B cell (primary cell): ENCODE measurements around the gene CDK12.

Experiments used
- CTCF ChIP-seq: fragments of 200-600 bp; IDR thresholded peaks from one replicate; pipeline ENCODE4 v1.8.0; 2022; ENCODE audit warnings: antibody characterized with exemption, mild to moderate bottlenecking
- EZH2 ChIP-seq: IDR thresholded peaks from 2 replicates; pipeline ENCODE4 v1.6.1; 2012; ENCODE audit warnings: borderline replicate concordance, low read depth, mild to moderate bottlenecking, moderate library complexity, low read length; ENCODE audit not compliant: insufficient read depth, poor library complexity, severe bottlenecking

DNA sequence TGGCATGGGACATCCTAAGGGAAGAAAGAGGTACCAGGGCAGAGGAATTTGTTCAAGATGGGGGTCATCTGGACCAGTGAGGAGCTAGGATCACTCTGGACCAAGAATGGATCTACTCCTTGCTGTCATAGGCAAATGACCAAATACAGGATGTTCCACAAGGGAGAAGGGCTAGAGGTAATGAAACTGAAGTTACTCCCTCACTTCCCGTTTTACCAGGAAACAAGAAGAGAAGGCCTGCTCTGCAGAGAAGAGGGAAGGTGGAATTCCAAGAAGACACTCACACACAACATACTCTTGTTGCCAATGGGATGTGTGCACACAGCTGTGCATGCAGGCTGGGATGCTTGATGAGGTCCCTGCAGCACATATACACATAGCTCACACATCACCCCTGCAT lies 107.8 kb downstream of the CDK12 start:
- TF ChIP-seq EZH2 (no peak), CTCF (no peak)
